ENCODE data around the gene RBFOX1.

The RBFOX1 gene

GRCh38 chr16:7689234-7689633 lies 356.6 kb downstream of the RBFOX1 start:
- TF ChIP-seq CTCF (IDR thresholded peaks at IDR 0.05; ENCODE audit: poor library complexity, severe bottlenecking) = no peak
- Histone ChIP-seq H3K4me3 (ENCODE audit: severe bottlenecking) (no peak overlapping the region), H3K36me3 (ENCODE audit: low read depth) (no peaks in the 10 kb centered on the region), H3K27me3 (ENCODE audit: insufficient read depth, poor library complexity, severe bottlenecking) (no peaks in the 10 kb centered on the region), H3K4me1 (ENCODE audit: insufficient read depth, poor library complexity, severe bottlenecking) (no peaks in the 10 kb centered on the region), H3K27ac (ENCODE audit: poor library complexity, severe bottlenecking) (no peak overlapping the region), H3K9me3 (ENCODE audit: severe bottlenecking) (peaks cover 1% of the 10 kb centered on the region)
- DNase-seq (ENCODE audit: low spot score) (no peak), ATAC-seq (ENCODE audit: low read depth) (no peak)

DNA sequence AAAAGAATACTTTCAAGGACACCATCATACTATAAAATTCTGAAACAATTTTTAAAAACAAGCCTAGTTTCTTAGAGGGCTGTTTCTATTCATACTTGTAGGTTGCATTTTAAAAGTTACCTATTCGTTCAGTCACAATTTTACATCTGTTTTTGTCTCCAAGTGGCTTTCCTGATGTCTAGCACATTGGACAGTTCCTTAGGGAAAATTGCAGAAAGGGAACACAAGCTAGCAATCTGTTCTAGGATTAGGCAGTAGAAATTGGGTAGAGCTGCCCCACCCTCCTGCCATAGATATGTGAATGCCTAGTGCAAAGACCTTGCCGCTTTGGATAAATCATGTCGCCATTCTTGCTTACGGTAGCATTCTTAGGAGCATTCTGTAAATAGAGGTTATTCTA lies 358.9 kb downstream of the RBFOX1 start:
- Histone ChIP-seq H3K27ac (ENCODE audit: poor library complexity, severe bottlenecking) (no peak overlapping the region), H3K9me3 (ENCODE audit: severe bottlenecking) (peaks cover 1% of the 10 kb centered on the region), H3K36me3 (ENCODE audit: low read depth) (no peaks in the 10 kb centered on the region), H3K4me1 (ENCODE audit: insufficient read depth, poor library complexity, severe bottlenecking) (no peaks in the 10 kb centered on the region), H3K27me3 (ENCODE audit: insufficient read depth, poor library complexity, severe bottlenecking) (no peaks in the 10 kb centered on the region), H3K4me3 (ENCODE audit: severe bottlenecking) (no peak overlapping the region)
- no peak for DNase-seq (ENCODE audit: low spot score)
- no peak for TF ChIP-seq CTCF (IDR thresholded peaks at IDR 0.05; ENCODE audit: poor library complexity, severe bottlenecking)
- ATAC-seq (ENCODE audit: low read depth) = no peak

DNA sequence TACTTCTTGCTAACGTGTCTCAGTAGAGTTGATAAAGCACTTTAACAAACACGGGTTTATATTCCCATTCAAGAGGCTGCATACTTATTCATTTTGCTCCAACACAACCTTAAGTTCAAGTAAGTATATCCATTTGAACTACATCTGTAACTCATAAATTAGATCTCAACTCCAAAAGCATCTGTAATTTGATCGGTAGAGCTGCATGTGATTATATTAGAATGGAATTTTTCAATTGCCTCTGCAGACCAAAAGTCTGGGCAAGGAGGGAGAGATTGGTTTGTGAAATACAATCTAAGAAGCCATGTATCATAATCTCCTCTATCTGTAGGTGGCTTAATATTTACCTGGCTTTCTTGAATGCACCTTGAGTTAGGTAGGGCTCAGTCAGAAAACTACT lies 371.0 kb downstream of the RBFOX1 start:
- TF ChIP-seq CTCF (IDR thresholded peaks at IDR 0.05; ENCODE audit: poor library complexity, severe bottlenecking) = no peak
- no peak for DNase-seq (ENCODE audit: low spot score)
- Histone ChIP-seq H3K27me3 (ENCODE audit: insufficient read depth, poor library complexity, severe bottlenecking) (no peaks in the 10 kb centered on the region), H3K4me3 (ENCODE audit: severe bottlenecking) (no peak overlapping the region), H3K9me3 (ENCODE audit: severe bottlenecking) (no peaks in the 10 kb centered on the region), H3K27ac (ENCODE audit: poor library complexity, severe bottlenecking) (no peak overlapping the region), H3K36me3 (ENCODE audit: low read depth) (no peaks in the 10 kb centered on the region), H3K4me1 (ENCODE audit: insufficient read depth, poor library complexity, severe bottlenecking) (no peaks in the 10 kb centered on the region)
- ATAC-seq (ENCODE audit: low read depth) = no peak

DNA sequence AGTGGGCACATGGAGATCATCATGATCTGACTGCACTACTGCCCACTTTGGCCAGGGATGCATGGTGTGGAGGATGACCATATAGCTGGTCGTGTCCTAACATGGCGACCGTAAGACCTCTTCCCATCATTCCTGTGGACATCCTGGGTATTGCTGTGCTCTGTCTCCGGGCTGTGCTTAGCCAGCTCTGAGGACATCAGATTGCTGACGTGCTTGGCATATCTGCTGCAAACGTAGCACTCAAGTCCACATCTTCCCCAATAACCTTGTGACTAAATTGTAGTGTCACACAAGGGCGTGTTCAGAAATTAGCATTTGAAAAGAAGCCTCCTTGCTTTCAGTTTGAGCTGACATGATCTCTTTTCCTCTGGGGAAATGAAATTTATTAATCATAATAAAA lies 373.2 kb downstream of the RBFOX1 start:
- H3K9me3 ChIP-seq (ENCODE audit: severe bottlenecking) = no peaks in the 10 kb centered on the region
- TF ChIP-seq CTCF (IDR thresholded peaks at IDR 0.05; ENCODE audit: poor library complexity, severe bottlenecking) = no peak
- H3K36me3 ChIP-seq (ENCODE audit: low read depth) = no peaks in the 10 kb centered on the region
- H3K4me1 ChIP-seq (ENCODE audit: insufficient read depth, poor library complexity, severe bottlenecking) = no peaks in the 10 kb centered on the region
- no peak for ATAC-seq (ENCODE audit: low read depth)
- DNase-seq (ENCODE audit: low spot score) = no peak
- H3K4me3 ChIP-seq (ENCODE audit: severe bottlenecking) = no peak overlapping the region
- no peaks in the 10 kb centered on the region for H3K27me3 ChIP-seq (ENCODE audit: insufficient read depth, poor library complexity, severe bottlenecking)
- no peak overlapping the region for H3K27ac ChIP-seq (ENCODE audit: poor library complexity, severe bottlenecking)

GRCh38 chr16:7709186-7709585 lies 376.5 kb downstream of the RBFOX1 start:
- H3K36me3 ChIP-seq (ENCODE audit: low read depth) = no peaks in the 10 kb centered on the region
- no peaks in the 10 kb centered on the region for H3K27me3 ChIP-seq (ENCODE audit: insufficient read depth, poor library complexity, severe bottlenecking)
- no peak overlapping the region for H3K27ac ChIP-seq (ENCODE audit: poor library complexity, severe bottlenecking)
- DNase-seq (ENCODE audit: low spot score) (no peak), ATAC-seq (ENCODE audit: low read depth) (no peak)
- TF ChIP-seq CTCF (IDR thresholded peaks at IDR 0.05; ENCODE audit: poor library complexity, severe bottlenecking) = no peak
- no peak overlapping the region for H3K4me3 ChIP-seq (ENCODE audit: severe bottlenecking)
- H3K9me3 ChIP-seq (ENCODE audit: severe bottlenecking) = no peaks in the 10 kb centered on the region
- H3K4me1 ChIP-seq (ENCODE audit: insufficient read depth, poor library complexity, severe bottlenecking) = no peaks in the 10 kb centered on the region

Measured in RWPE2 (cell line).